HG02798 (cell line): ENCODE measurements around the gene KDM3B.
A peak's percentile ranks its signal among the peaks of the same experiment; 100 is the strongest.

Experiments
- ATAC-seq: cut with Tn5 transposase; IDR thresholded peaks from one replicate; pipeline ENCODE4 v1.9.1; 2021; ENCODE audit warnings: mild to moderate bottlenecking; ENCODE audit not compliant: unreplicated experiment, poor library complexity

The KDM3B gene

GRCh38 chr5:138349852-138350562 is 2.5 kb upstream of the KDM3B start:
- ATAC-seq: no peak

GRCh38 chr5:138350563-138350890 is 2.0 kb upstream of the KDM3B start:
- ATAC-seq: no peak

GRCh38 chr5:138351056-138351455 is 1.4 kb upstream of the KDM3B start:
- no peak for ATAC-seq

- ATAC-seq: no peak
These were observed 968 bp upstream of the KDM3B start for GRCh38 chr5:138351517-138351916.

GRCh38 chr5:138352722-138353559 is 456 bp downstream of the KDM3B start:
- peak; percentile 50 for ATAC-seq

- ATAC-seq: no peak
These were observed 1.1 kb downstream of the KDM3B start for GRCh38 chr5:138353560-138354080.

- no peak for ATAC-seq
These were observed 1.9 kb downstream of the KDM3B start for GRCh38 chr5:138354387-138354786.

- peak; percentile 32 for ATAC-seq
These were observed 2.5 kb downstream of the KDM3B start for GRCh38 chr5:138354926-138355378.

- no peak for ATAC-seq
These were observed 7.1 kb downstream of the KDM3B start for GRCh38 chr5:138359621-138360020.

GRCh38 chr5:138360941-138361452 is 8.5 kb downstream of the KDM3B start:
- no peak for ATAC-seq

GRCh38 chr5:138364576-138364975 is 12.1 kb downstream of the KDM3B start:
- no peak for ATAC-seq

- ATAC-seq: no peak
These were observed 14.3 kb downstream of the KDM3B start for GRCh38 chr5:138366632-138367382.

- ATAC-seq: no peak
These were observed 16.8 kb downstream of the KDM3B start for GRCh38 chr5:138369261-138369660.

- no peak for ATAC-seq
These were observed 17.2 kb downstream of the KDM3B start for GRCh38 chr5:138369706-138370105.

- no peak for ATAC-seq
These were observed 18.1 kb downstream of the KDM3B start for GRCh38 chr5:138370537-138370936.

GRCh38 chr5:138371454-138371853 is 19.0 kb downstream of the KDM3B start:
- ATAC-seq: no peak

- no peak for ATAC-seq
These were observed 19.7 kb downstream of the KDM3B start for GRCh38 chr5:138372225-138372624.

- no peak for ATAC-seq
These were observed 20.2 kb downstream of the KDM3B start for GRCh38 chr5:138372653-138373052.

- ATAC-seq: no peak
These were observed 29.9 kb downstream of the KDM3B start for GRCh38 chr5:138382347-138382746.

- no peak for ATAC-seq
These were observed 33.2 kb downstream of the KDM3B start for GRCh38 chr5:138385660-138386059.

- no peak for ATAC-seq
These were observed 33.8 kb downstream of the KDM3B start for GRCh38 chr5:138386290-138386689.
